ENCODE results near the gene LPP. TPM values are rescaled to one million over a fixed set of nuclear protein-coding genes. Genes with fewer than 3 reads are reported as not detected.

LPP gene
- total and polyA plus RNA-seq, 2 of the 13 experiments (the other 11 are each of a cell fraction or from before 2014, with no cell fraction given): 19.2 to 29.9 TPM

- TF ChIP-seq GMEB2 (CRISPR knock-in tag; IDR thresholded peaks at IDR 0.05; ENCODE audit: low read depth) (no peak), ZNF329 (CRISPR knock-in tag; IDR thresholded peaks at IDR 0.05; ENCODE audit: low read depth) (no peak), ZMAT3 (CRISPR knock-in tag; conservative IDR thresholded peaks at IDR 0.05) (peak; percentile 91), TRIM24 (CRISPR knock-in tag; IDR thresholded peaks at IDR 0.05) (peak; percentile 93), REST (IDR thresholded peaks at IDR 0.05; ENCODE audit: borderline replicate concordance in 1 of 2, low read depth in 1 of 2, low read length in 2 of 2) (no peak; a peak in 1 of 4 replicates), STAT5B (CRISPR knock-in tag; IDR thresholded peaks at IDR 0.05) (no peak), ZFP37 (CRISPR knock-in tag; IDR thresholded peaks at IDR 0.05; ENCODE audit: borderline replicate concordance) (0 out of 2 replicates have a peak, but pooled peaks have one; percentile 57), NCOA2 (CRISPR knock-in tag; IDR thresholded peaks at IDR 0.05) (peak; percentile 100), ZMAT5 (CRISPR knock-in tag; IDR thresholded peaks at IDR 0.05; ENCODE audit: borderline replicate concordance, low read depth) (no peak), KLF13 (CRISPR knock-in tag; IDR thresholded peaks at IDR 0.05) (no peak), HHEX (CRISPR knock-in tag; IDR thresholded peaks at IDR 0.05) (peak; percentile 92), ZNF605 (CRISPR knock-in tag; IDR thresholded peaks at IDR 0.05) (no peak), ATF1 (CRISPR knock-in tag; IDR thresholded peaks at IDR 0.05) (peak; percentile 85), BHLHE40 (IDR thresholded peaks at IDR 0.05; ENCODE audit: low read length) (peak; percentile 67; the same call in 1 of the 2 replicates), CEBPG (CRISPR knock-in tag; IDR thresholded peaks at IDR 0.05) (peak; percentile 99), RFX1 (IDR thresholded peaks at IDR 0.05) (no peak), ZNF253 (CRISPR knock-in tag; IDR thresholded peaks at IDR 0.05; ENCODE audit: borderline replicate concordance) (no peak), CBX5 (CRISPR knock-in tag; IDR thresholded peaks at IDR 0.05; ENCODE audit: borderline replicate concordance) (no peak), SETDB1 (CRISPR knock-in tag; IDR thresholded peaks at IDR 0.05; ENCODE audit: borderline replicate concordance) (no peak), ZBTB4 (CRISPR knock-in tag; IDR thresholded peaks at IDR 0.05; ENCODE audit: borderline replicate concordance) (no peak; the same call in 1 of the 2 replicates), MIXL1 (CRISPR knock-in tag; IDR thresholded peaks at IDR 0.05) (peak; percentile 100), ZUFSP (CRISPR knock-in tag; IDR thresholded peaks at IDR 0.05; ENCODE audit: borderline replicate concordance) (no peak)
Observed at GRCh38 chr3:188746291-188746783, 592.4 kb downstream of the LPP start (continued).
